ENCODE data around the gene ADCY5. TPM values are rescaled to one million over a fixed set of nuclear protein-coding genes. Genes with fewer than 3 reads are reported as not detected.

ADCY5 gene
- total RNA-seq, 1 experiment from 2014 or later, result 0.24 TPM

DNA sequence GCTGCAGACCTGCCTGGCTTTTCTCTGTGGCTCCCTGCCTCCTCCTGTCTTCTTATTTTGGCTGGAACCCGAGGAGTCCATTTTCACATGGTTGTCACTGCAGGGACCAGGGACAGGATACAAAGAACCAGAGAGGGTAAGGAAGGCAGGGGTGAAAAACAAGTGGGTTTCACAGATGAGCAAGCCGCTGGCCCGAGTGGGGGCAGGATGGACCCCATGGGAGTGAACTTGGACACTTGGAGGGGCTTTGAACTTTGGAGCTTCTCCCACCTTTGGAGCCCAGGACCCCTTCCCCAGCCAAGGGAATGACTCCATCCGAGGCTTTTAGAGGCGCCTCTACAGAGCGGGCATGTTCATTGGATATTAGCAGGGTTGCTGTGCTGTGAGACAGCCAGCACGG, 26.9 kb upstream of the ADCY5 start:
- BruUV-seq (replicated peaks), result no TSS peak
- POLR2A ChIA-PET (ENCODE audit: unreplicated experiment), result no interaction called here
- CTCF ChIA-PET, result interaction anchor here (0.5 kb wide), 1 partner anchor 283 kb away, joined by 8 read pairs; no protein-coding TSS in a partner anchor
- intact Hi-C loops (cut with micrococcal nuclease; ENCODE audit: unreplicated experiment), result no loop called here
- Histone ChIP-seq H3K27ac (no peak overlapping the region), H4K20me1 (ENCODE audit: insufficient read depth) (no peaks in the 10 kb centered on the region), H3K27me3 (ENCODE audit: insufficient read depth, low read depth) (peaks cover 7% of the 10 kb centered on the region; the same call in 1 of the 2 replicates), H3K9me2 (ENCODE audit: insufficient read depth) (no peaks in the 10 kb centered on the region; the same call in 1 of the 2 replicates), H3K4me1 (replicated peaks; ENCODE audit: insufficient read depth) (no peaks in the 10 kb centered on the region), H2AFZ (no peak overlapping the region), H3K9me3 (ENCODE audit: insufficient read depth, low read depth) (no peaks in the 10 kb centered on the region), H3F3A (ENCODE audit: insufficient read depth, low read depth) (no peaks in the 10 kb centered on the region), H3K36me3 (ENCODE audit: low read depth) (no peaks in the 10 kb centered on the region), H3K4me2 (no peak overlapping the region), H3K79me2 (ENCODE audit: low read depth) (no peaks in the 10 kb centered on the region), H3K4me3 (no peak overlapping the region)
- no peak for TF ChIP-seq EZH2 (IDR thresholded peaks at IDR 0.05; ENCODE audit: low read depth)
- no peak for TF ChIP-seq CTCF (conservative IDR thresholded peaks at IDR 0.05)
- DNase-seq, result no peak

- Histone ChIP-seq H4K20me1 (ENCODE audit: insufficient read depth) (no peaks in the 10 kb centered on the region), H3K9me2 (ENCODE audit: insufficient read depth) (no peaks in the 10 kb centered on the region; the same call in 1 of the 2 replicates), H2AFZ (no peak overlapping the region), H3F3A (ENCODE audit: insufficient read depth, low read depth) (no peaks in the 10 kb centered on the region), H3K27ac (no peak overlapping the region), H3K4me1 (replicated peaks; ENCODE audit: insufficient read depth) (no peaks in the 10 kb centered on the region), H3K4me2 (no peak overlapping the region), H3K27me3 (ENCODE audit: insufficient read depth, low read depth) (peaks cover 7% of the 10 kb centered on the region; the same call in 1 of the 2 replicates), H3K79me2 (ENCODE audit: low read depth) (no peaks in the 10 kb centered on the region), H3K9me3 (ENCODE audit: insufficient read depth, low read depth) (no peaks in the 10 kb centered on the region), H3K36me3 (ENCODE audit: low read depth) (no peaks in the 10 kb centered on the region), H3K4me3 (no peak overlapping the region)
- DNase-seq, result no peak
- BruUV-seq (replicated peaks), result no TSS peak
- TF ChIP-seq CTCF (conservative IDR thresholded peaks at IDR 0.05), result no peak
- TF ChIP-seq EZH2 (IDR thresholded peaks at IDR 0.05; ENCODE audit: low read depth), result no peak
- POLR2A ChIA-PET (ENCODE audit: unreplicated experiment), result no interaction called here
- intact Hi-C loops (cut with micrococcal nuclease; ENCODE audit: unreplicated experiment), result no loop called here
- CTCF ChIA-PET, result no interaction called here
Observed at GRCh38 chr3:123471106-123471505, 22.2 kb upstream of the ADCY5 start.

DNA sequence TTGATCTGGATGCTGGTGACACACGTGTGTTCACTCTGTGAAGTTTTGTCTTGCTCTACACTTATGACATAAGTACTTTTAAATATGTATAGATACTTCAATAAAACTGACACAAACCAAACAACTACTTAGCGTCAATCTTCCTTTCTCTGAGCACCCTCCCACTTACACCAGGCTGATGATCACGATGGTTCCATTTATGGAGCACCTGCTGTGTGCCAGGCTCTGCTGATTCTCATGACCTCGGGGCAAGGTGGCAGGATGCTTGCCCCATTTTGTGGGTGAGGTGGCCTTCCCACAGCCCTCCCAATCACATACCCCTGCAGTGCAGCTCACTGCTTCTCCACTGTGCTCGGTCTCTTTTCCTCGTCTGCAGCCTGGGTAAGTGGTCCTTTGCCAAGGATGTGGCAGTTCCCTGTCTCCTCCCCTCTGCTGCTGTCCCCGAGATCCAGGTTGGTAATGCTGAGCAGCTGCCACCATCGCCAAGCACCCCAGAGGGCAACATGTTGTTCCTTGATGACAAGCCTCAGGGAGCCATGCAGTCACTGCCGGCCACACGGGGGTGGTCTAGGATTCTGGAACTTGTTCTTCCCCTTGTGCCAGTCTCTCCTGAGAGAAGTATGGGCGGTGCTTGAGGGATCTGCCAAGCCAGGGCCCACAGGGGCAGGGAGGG, 20.6 kb upstream of the ADCY5 start:
- ChIA-PET POLR2A (ENCODE audit: unreplicated experiment) (no interaction called here), CTCF (no interaction called here)
- DNase-seq, result no peak
- H4K20me1 ChIP-seq (ENCODE audit: insufficient read depth), result no peaks in the 10 kb centered on the region
- no peak overlapping the region for H3K4me2 ChIP-seq
- peaks cover 5% of the 10 kb centered on the region; the same call in 1 of the 2 replicates for H3K27me3 ChIP-seq (ENCODE audit: insufficient read depth, low read depth)
- H3K79me2 ChIP-seq (ENCODE audit: low read depth), result no peaks in the 10 kb centered on the region
- no peaks in the 10 kb centered on the region for H3F3A ChIP-seq (ENCODE audit: insufficient read depth, low read depth)
- H2AFZ ChIP-seq, result no peak overlapping the region
- no peaks in the 10 kb centered on the region for H3K36me3 ChIP-seq (ENCODE audit: low read depth)
- no peak overlapping the region for H3K27ac ChIP-seq
- no peaks in the 10 kb centered on the region; the same call in 1 of the 2 replicates for H3K9me2 ChIP-seq (ENCODE audit: insufficient read depth)
- TF ChIP-seq EZH2 (IDR thresholded peaks at IDR 0.05; ENCODE audit: low read depth), result no peak
- TF ChIP-seq CTCF (conservative IDR thresholded peaks at IDR 0.05), result no peak
- no peaks in the 10 kb centered on the region for H3K4me1 ChIP-seq (replicated peaks; ENCODE audit: insufficient read depth)
- H3K9me3 ChIP-seq (ENCODE audit: insufficient read depth, low read depth), result no peaks in the 10 kb centered on the region
- no TSS peak for BruUV-seq (replicated peaks)
- H3K4me3 ChIP-seq, result no peak overlapping the region
- intact Hi-C loops (cut with micrococcal nuclease; ENCODE audit: unreplicated experiment), result no loop called here
